Mesodermal cell (in vitro differentiated cells): ENCODE measurements around the gene PTPRN2.

Source experiments
- H3K27ac ChIP-seq: 2 replicates; pipeline ENCODE4 v1.7.0; 2013; ENCODE audit warnings: mild to moderate bottlenecking, low read depth, low read length, moderate library complexity; ENCODE audit not compliant: severe bottlenecking
- H3K36me3 ChIP-seq: 2 replicates; pipeline ENCODE4 v1.7.1; 2013; ENCODE audit warnings: mild to moderate bottlenecking, low read length, moderate library complexity; ENCODE audit not compliant: control insufficient read depth, insufficient read depth
- H3K4me1 ChIP-seq: one replicate; pipeline ENCODE4 v1.7.1; 2013; ENCODE audit warnings: mild to moderate bottlenecking, low read length; ENCODE audit not compliant: insufficient read depth, control insufficient read depth, poor library complexity, severe bottlenecking
- H3K4me3 ChIP-seq: 2 replicates; pipeline ENCODE4 v1.7.0; 2013; ENCODE audit warnings: low read length, control low read depth, mild to moderate bottlenecking; ENCODE audit not compliant: insufficient read depth, poor library complexity, severe bottlenecking; ENCODE audit errors: extremely low read depth
- H3K9me3 ChIP-seq: 2 replicates; pipeline ENCODE4 v1.7.1; 2013; ENCODE audit warnings: mild to moderate bottlenecking, low read length, moderate library complexity; ENCODE audit not compliant: control insufficient read depth
- WGBS, 2 experiments: methylation state at CpG; one replicate each; pipeline ENCODE4 v1.1.5; 2013; ENCODE audit warnings: missing lambda C conversion rate in 2 of 2; ENCODE audit not compliant: insufficient coverage in 2 of 2; 5-methylcytosine and 5-hydroxymethylcytosine counted together

The PTPRN2 gene

DNA sequence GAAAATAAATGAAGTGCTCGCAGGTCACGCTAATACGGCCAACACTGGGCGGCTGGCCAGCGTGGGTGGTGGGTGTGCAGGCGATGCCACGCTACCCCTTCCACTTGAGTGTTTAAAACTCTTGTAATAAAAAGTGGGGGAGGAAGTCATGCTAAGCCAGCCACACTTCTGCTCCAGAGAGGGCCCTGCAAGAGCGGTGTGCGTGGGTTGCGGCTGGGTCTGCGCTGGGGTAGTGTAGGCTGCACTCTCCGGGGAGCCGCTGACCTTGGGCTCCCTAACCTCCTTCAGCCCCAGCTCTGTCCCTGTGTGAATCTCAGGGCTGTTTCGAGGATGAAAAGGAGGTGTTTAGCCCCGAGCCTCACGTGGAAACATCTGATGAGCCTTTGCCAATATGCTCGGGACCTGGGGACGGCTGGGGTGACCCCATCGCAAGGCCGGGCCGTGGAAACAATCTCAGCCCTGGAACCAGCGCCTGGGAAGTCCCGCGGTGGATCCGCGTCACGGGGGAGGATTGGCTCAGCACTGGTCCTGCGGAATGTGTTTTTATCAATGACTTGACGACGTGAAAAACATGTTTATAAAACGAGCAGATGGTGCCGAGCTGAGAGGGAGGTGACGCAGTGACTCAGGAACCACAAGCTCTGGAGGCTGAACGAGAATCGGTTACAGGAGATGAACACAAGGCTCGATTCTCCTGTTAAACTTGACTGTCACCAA is 972.4 kb downstream of the PTPRN2 start:
- Histone ChIP-seq H3K27ac (no peak overlapping the region), H3K4me3 (no peak overlapping the region), H3K4me1 (no peaks in the 10 kb centered on the region), H3K36me3 (no peaks in the 10 kb centered on the region), H3K9me3 (peaks cover 84% of the 10 kb centered on the region)
- WGBS, 2 experiments, result 86 to 88% methylated on average over 32 to 33 of the region's 36 CpGs

DNA sequence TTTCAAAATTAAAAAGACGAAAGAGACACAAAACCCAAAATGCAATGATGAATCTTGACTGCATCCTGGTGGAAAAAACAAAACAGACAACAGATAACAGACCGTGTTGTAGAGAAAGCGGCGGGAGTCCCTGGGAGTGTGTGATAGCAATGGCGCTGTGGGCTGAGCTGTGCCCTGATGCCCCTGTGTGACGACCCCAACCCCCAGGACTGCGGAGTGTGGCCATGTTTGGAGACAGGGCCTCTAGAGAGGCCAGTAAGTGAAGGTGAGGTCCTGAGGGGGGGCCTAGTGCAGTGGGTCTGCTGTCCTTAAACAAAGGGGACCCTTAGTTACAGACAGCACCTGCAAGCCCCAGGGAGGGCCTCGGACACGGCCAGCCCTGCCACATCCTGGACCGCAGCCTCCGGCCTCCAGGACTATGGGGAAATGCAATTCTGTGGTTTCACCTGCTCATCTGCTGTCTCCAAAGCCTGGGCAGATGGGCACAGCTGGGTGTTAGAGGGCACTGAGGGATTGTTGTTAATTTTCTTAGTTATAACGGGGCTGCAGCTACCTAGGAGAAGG is 973.1 kb downstream of the PTPRN2 start:
- no peaks in the 10 kb centered on the region for H3K4me1 ChIP-seq
- H3K36me3 ChIP-seq, result no peaks in the 10 kb centered on the region
- WGBS, 2 experiments, result 71 to 80% methylated on average over 9 of the region's 12 CpGs
- peaks cover 84% of the 10 kb centered on the region for H3K9me3 ChIP-seq
- no peak overlapping the region for H3K27ac ChIP-seq
- no peak overlapping the region for H3K4me3 ChIP-seq

- WGBS, 2 experiments, result 86 to 93% methylated on average over 47 to 51 of the region's 51 CpGs
- Histone ChIP-seq H3K27ac (no peak overlapping the region), H3K4me1 (no peaks in the 10 kb centered on the region), H3K4me3 (no peak overlapping the region), H3K36me3 (no peaks in the 10 kb centered on the region), H3K9me3 (peaks cover 80% of the 10 kb centered on the region)
These were observed 973.9 kb downstream of the PTPRN2 start for GRCh38 chr7:157613575-157614322.

GRCh38 chr7:157612664-157613561 is 974.7 kb downstream of the PTPRN2 start:
- no peak overlapping the region for H3K4me3 ChIP-seq
- H3K9me3 ChIP-seq, result peaks cover 81% of the 10 kb centered on the region
- no peaks in the 10 kb centered on the region for H3K36me3 ChIP-seq
- H3K4me1 ChIP-seq, result no peaks in the 10 kb centered on the region
- 84 to 93% methylated on average over 74 to 79 of the region's 79 CpGs for WGBS, 2 experiments
- H3K27ac ChIP-seq, result no peak overlapping the region

GRCh38 chr7:157612009-157612663 is 975.5 kb downstream of the PTPRN2 start:
- no peaks in the 10 kb centered on the region for H3K36me3 ChIP-seq
- no peaks in the 10 kb centered on the region for H3K4me1 ChIP-seq
- peaks cover 86% of the 10 kb centered on the region for H3K9me3 ChIP-seq
- H3K4me3 ChIP-seq, result no peak overlapping the region
- no peak overlapping the region for H3K27ac ChIP-seq
- WGBS, 2 experiments, result 83 to 86% methylated on average over 33 of the region's 33 CpGs

DNA sequence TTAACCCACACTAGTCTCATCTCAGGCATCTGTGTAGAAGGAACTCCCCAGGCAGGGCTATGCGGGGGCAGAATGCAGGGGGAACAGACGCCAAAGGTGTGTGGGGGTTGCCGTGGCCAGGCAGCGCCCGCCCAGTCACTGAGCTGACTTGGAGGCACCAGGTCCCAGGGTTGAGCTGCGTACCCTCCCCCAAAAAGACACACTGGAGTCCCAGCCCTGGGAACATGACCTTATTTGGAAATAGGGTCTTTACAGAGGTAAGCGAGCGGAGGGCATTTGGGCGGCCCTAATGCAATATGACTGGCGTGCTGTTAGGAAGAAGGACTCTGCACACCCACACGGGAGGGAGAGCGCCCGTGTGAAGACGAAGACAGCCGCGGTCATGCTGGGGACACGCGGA is 976.3 kb downstream of the PTPRN2 start:
- 80 to 85% methylated on average over 12 of the region's 18 CpGs for WGBS, 2 experiments
- Histone ChIP-seq H3K4me3 (no peak overlapping the region), H3K9me3 (peaks cover 87% of the 10 kb centered on the region), H3K27ac (no peak overlapping the region), H3K36me3 (no peaks in the 10 kb centered on the region), H3K4me1 (no peaks in the 10 kb centered on the region)

DNA sequence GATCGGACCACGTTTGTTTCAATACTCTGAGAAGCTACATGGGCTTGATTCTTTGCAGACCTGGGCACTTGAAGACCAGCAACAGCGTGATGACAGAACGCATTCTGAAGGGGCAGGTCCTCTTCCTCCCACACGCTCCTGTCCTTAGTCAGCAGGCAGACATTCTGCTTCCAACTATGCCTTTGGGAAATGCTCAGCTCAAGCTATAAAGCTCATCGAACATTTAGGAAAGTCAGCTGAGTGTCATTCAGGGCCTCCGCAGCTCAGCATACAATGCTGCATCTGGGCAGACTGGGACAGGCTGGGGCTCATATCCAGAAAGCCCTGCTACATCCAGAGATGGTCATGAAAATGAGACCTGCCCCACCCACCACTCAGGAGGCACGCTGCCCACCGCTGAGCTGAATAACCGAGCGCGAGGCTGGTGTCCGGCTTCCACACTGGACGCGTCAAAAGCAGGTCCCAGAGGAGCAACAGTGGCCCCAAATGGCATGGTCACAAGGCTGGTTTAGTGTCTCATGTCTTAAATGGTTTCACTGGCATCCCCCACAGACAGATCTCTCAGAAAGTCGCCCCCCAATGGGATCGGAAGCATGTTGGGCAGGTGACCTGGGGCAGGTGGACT is 976.8 kb downstream of the PTPRN2 start:
- H3K36me3 ChIP-seq, result no peaks in the 10 kb centered on the region
- peaks cover 89% of the 10 kb centered on the region for H3K9me3 ChIP-seq
- WGBS, 2 experiments, result 78 to 81% methylated on average over 14 to 15 of the region's 17 CpGs
- H3K4me3 ChIP-seq, result no peak overlapping the region
- no peak overlapping the region for H3K27ac ChIP-seq
- no peaks in the 10 kb centered on the region for H3K4me1 ChIP-seq

DNA sequence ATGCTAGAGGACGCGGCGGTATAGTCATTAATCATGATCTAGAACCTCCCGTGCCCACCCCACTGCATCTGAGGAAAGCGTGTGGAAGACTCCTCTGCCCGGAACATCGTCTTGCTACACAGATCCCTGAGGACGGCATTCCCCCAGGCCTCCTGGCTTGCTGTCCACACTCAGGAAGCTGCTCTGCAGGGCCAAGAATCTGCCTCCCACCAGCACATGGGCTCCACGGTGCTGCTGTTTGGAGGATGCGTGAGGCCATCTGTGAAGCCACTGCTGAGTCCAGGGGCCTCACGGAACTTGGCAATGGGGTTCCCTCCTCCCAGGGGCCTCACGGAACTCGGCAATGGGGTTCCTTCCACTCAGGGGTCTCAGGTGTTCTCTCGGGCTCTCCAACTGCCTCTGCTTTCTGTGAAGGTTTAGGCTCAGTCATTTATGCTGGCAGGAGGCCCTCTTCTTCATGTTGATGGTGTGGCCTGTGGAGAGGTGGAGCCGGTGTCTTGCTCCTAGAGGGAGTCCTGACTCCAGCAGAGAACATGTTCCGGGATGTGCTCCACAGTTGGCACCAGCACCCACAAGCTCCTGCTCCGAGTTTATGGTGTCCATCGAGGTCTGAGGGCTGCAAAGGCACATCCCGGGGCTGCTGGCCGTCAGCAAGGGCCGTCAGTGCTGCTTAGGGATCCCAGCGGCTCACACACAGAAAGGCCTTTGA is 977.5 kb downstream of the PTPRN2 start:
- peaks cover 89% of the 10 kb centered on the region for H3K9me3 ChIP-seq
- no peaks in the 10 kb centered on the region for H3K4me1 ChIP-seq
- 75 to 77% methylated on average over 21 of the region's 22 CpGs for WGBS, 2 experiments
- H3K4me3 ChIP-seq, result no peak overlapping the region
- H3K36me3 ChIP-seq, result no peaks in the 10 kb centered on the region
- no peak overlapping the region for H3K27ac ChIP-seq

DNA sequence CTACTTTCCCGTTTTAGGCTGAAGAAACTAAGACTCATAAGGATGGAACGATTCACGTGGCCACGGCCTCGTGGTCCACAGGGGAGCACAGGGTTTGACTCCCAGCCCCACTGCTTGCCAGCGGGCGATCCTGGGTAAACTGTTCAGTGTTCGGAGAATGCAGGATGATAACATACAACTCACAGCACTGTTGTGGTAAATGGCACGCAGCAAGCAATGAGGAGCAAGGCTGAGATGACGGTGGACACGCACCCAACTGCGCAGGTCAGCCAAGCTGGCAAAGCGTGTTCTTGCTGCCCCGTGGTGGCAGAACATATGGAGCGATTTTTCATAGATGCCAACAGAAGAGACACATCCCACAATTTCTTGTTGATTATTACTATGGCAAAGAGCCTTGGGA is 978.1 kb downstream of the PTPRN2 start:
- no peak overlapping the region for H3K27ac ChIP-seq
- no peaks in the 10 kb centered on the region for H3K4me1 ChIP-seq
- no peaks in the 10 kb centered on the region for H3K36me3 ChIP-seq
- H3K4me3 ChIP-seq, result no peak overlapping the region
- H3K9me3 ChIP-seq, result peaks cover 89% of the 10 kb centered on the region
- 82 to 84% methylated on average over 10 to 14 of the region's 15 CpGs for WGBS, 2 experiments
